Esophagus (tissue), 2 donors: ENCODE results near the gene PRKD1. TPM values are rescaled to one million over a fixed set of nuclear protein-coding genes. Genes with fewer than 3 reads are reported as not detected.
"Not testable (repeated sequence)": the region's sequence is repeated elsewhere in the genome, so short reads cannot be mapped to it uniquely, and the experiment has no call there.

ENCODE experiments used
- H3K27ac ChIP-seq, 2 donors: one replicate each; pipeline ENCODE4 v1.5.1; 2013; ENCODE audit warnings: low read depth in 2 of 2, mild to moderate bottlenecking in 2 of 2, inconsistent platforms in 1 of 2, low read length in 1 of 2, moderate library complexity in 1 of 2
- H3K27me3 ChIP-seq, 2 donors: one replicate each; pipeline ENCODE4 v1.6.1; 2013; ENCODE audit warnings: low read length in 2 of 2, control low read depth in 1 of 2, mild to moderate bottlenecking in 1 of 2; ENCODE audit not compliant: insufficient read depth in 2 of 2, control insufficient read depth in 1 of 2
- H3K36me3 ChIP-seq, 2 donors: one replicate each; pipeline ENCODE4 v1.6.1; 2013; ENCODE audit warnings: low read length in 1 of 2; ENCODE audit not compliant: control insufficient read depth in 2 of 2, insufficient read depth in 2 of 2
- H3K4me1 ChIP-seq, 2 donors: one replicate each; pipeline ENCODE4 v1.6.1; 2013; ENCODE audit warnings: low read length in 1 of 2; ENCODE audit not compliant: control insufficient read depth in 2 of 2, insufficient read depth in 2 of 2
- H3K4me3 ChIP-seq, 2 donors: one replicate each; pipeline ENCODE4 v1.5.1; 2013; ENCODE audit warnings: low read length in 2 of 2, mild to moderate bottlenecking in 2 of 2, low read depth in 1 of 2, moderate library complexity in 1 of 2
- H3K9me3 ChIP-seq, 2 donors: one replicate each; pipeline ENCODE4 v1.6.1; 2013; ENCODE audit warnings: mild to moderate bottlenecking in 2 of 2, low read depth in 1 of 2, low read length in 1 of 2, moderate library complexity in 1 of 2; ENCODE audit not compliant: control insufficient read depth in 2 of 2, insufficient read depth in 1 of 2
- WGBS, 2 donors: extraction: QIAGEN DNeasy Blood & Tissue Kit; methylation state at CpG; one replicate each; pipeline ENCODE4 v1.1.7; 2013; 5-methylcytosine and 5-hydroxymethylcytosine counted together
- polyA plus RNA-seq, 2 donors: library from polyadenylated mRNA; stranded (reverse); fragments of 200-250 nt; gene quantifications; one replicate each; pipeline ENCODE4 v1.2.3, GENCODE V29; 2013
- donor health status: healthy with polysubstance abuse.
- donor health status: Bipolar disorder and iron deficiency.

Gene PRKD1
- polyA plus RNA-seq, 2 donors = 1.1 to 1.4 TPM

DNA sequence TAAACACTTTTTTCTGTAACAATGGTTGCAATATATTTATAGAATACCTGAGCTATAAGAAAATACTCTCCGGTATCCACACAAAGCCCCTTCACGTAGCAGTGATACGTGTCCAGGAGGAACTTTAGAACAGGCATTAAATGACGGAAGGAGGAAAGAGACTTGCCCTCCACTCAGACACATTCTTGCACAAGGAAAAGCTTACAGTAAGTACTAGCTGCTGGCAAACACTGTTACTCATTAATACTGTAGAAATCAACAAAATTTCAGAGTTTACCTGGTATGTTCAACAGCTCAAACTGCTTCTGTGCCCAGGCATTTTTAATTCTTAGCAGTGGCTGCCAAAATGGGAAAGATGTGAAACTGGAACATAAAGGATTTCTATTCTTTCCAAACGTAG, 41.7 kb downstream of the PRKD1 start:
- H3K36me3 ChIP-seq = no peaks in the 10 kb centered on the region
- H3K4me1 ChIP-seq = no peaks in the 10 kb centered on the region
- 83% methylated on average over 5 of the region's 5 CpGs for WGBS, 2 donors
- H3K27me3 ChIP-seq = no peaks in the 10 kb centered on the region
- no peak overlapping the region for H3K4me3 ChIP-seq
- H3K27ac ChIP-seq = no peak overlapping the region
- no peaks in the 10 kb centered on the region for H3K9me3 ChIP-seq

DNA sequence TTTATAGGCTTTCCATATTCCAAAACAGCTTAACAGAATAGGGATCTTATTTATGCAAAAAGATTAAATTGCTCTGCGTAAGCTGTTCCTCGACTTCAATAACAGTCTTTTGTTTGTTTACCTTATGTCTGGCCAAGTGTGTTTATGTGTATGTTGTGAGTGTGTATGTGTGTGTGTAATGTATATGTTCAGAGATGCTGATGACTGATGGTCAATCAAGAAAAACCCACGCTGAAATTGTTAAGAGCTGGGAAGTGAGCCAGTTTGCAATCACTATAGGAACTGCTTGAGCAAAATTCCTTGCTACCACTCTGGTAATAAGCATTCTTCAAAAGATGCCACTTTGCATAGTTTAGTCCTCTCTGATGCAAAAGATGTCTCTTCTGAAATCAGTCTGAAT, 59.6 kb downstream of the PRKD1 start:
- no peak overlapping the region for H3K27ac ChIP-seq
- 58 to 61% methylated on average over 3 of the region's 3 CpGs for WGBS, 2 donors
- no peaks in the 10 kb centered on the region for H3K4me1 ChIP-seq
- H3K9me3 ChIP-seq = no peaks in the 10 kb centered on the region
- H3K27me3 ChIP-seq = no peaks in the 10 kb centered on the region
- no peaks in the 10 kb centered on the region for H3K36me3 ChIP-seq
- no peak overlapping the region for H3K4me3 ChIP-seq

DNA sequence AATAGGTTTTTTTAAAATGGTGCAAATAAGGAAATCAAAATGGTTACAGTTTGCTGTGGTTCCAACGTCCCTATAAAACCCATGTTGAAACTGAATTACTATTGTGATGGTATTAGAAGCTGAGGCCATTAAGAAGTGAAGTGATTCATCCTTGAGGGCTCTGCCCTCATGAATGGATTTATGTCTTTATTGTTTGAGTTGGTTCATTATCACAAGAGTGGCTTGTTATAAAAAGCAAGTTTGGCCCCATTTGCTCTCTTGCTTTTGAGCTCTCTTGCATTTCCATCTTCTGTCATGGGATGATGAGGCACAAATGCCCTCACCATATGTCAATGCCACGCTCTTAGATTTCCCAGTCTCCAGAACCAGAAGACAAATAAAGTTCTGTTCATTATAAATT, 62.3 kb downstream of the PRKD1 start:
- Histone ChIP-seq H3K9me3 (no peaks in the 10 kb centered on the region), H3K36me3 (no peaks in the 10 kb centered on the region), H3K4me1 (no peaks in the 10 kb centered on the region), H3K27ac (no peak overlapping the region), H3K27me3 (no peaks in the 10 kb centered on the region), H3K4me3 (no peak overlapping the region)
- WGBS, 2 donors = 71 to 72% methylated on average over 2 of the region's 2 CpGs

DNA sequence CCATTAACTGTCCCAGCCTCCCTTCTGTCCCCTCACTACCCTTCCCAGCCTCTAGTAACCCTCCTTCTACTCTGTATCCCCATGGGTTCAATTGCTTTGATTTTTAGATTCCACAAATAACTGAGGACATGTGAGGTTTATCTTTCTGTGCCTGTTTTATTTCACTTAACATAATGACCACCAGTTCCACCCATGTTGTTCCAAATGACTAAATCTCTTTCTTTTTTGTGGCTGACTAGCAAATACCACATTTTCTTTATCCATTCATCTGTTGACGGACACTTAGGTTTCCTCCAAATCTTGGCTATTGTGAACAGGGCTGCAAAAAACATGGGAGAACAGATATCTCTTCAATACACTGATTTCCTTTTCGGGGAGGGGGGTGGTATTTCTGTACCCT, 65.7 kb downstream of the PRKD1 start:
- no peaks in the 10 kb centered on the region for H3K36me3 ChIP-seq
- no peak overlapping the region for H3K4me3 ChIP-seq
- no peak overlapping the region for H3K27ac ChIP-seq
- H3K4me1 ChIP-seq = no peaks in the 10 kb centered on the region
- WGBS, 2 donors = 81 to 83% methylated on average over 2 of the region's 2 CpGs
- no peaks in the 10 kb centered on the region for H3K27me3 ChIP-seq
- H3K9me3 ChIP-seq = no peaks in the 10 kb centered on the region

DNA sequence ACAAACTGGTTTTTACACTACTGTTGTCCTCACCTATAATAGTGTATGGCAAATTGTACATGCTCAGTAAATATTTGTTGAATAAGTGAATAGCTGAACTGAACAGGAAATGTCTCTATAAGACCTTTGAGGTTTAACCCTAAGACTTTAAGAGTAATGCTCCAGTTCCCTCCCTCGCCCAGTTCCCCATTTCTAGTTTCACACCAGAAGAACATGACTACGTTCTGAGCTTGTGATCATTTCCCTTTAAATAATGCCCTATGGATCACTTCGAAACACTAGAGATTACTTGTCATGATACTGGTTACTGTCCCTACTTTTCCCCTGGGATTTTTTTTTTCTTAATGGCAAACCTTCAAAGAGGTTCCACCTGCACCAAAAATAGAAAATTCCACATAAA, 69.3 kb downstream of the PRKD1 start:
- no peaks in the 10 kb centered on the region for H3K27me3 ChIP-seq
- 77 to 83% methylated on average over 3 of the region's 3 CpGs for WGBS, 2 donors
- no peak overlapping the region for H3K4me3 ChIP-seq
- H3K36me3 ChIP-seq = no peaks in the 10 kb centered on the region
- no peaks in the 10 kb centered on the region for H3K4me1 ChIP-seq
- H3K9me3 ChIP-seq = no peaks in the 10 kb centered on the region
- no peak overlapping the region for H3K27ac ChIP-seq

DNA sequence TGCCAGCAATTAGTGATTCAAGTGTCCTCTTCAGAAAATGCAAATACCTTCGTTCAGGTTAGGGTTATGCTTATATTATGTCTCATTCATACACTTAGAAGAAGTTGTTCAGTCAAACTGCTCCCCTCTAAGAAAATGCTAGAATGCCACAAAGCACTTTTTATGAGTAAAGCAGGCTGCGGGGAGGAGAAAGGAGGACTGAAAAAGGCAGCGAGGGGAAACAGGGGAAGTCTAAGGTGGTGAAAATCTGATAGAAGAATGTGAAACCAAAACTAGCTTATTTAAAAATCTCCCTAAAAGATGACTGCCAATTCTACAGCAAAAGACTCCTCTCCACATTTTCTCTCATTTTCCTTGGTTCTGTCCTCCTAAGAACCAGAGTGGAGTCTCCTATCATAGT, 70.1 kb downstream of the PRKD1 start:
- Histone ChIP-seq H3K27ac (no peak overlapping the region), H3K27me3 (no peaks in the 10 kb centered on the region), H3K4me3 (no peak overlapping the region), H3K36me3 (no peaks in the 10 kb centered on the region), H3K4me1 (no peaks in the 10 kb centered on the region), H3K9me3 (no peaks in the 10 kb centered on the region)
- 68 to 77% methylated on average over 3 of the region's 3 CpGs for WGBS, 2 donors

DNA sequence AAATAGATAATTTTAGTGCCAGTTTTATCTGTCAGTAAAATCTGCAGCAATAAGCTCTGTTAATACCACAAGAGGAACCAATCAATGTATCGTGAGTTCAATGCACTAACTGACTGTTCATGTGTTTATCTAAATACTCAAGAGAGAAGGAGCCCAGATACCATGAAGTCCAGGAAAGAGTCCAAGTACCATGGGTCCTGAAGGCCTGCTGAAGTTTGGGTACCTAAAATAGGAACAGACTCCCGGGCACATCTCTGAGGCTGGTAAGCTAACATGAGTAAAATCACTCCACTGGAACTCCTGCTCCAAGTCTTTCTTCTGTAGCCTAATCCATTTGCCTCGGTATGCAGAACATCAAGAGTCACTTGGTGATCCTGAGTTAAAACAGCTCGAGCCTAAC, 71.1 kb downstream of the PRKD1 start:
- H3K4me1 ChIP-seq = no peaks in the 10 kb centered on the region
- 81 to 91% methylated on average over 4 of the region's 4 CpGs for WGBS, 2 donors
- no peaks in the 10 kb centered on the region for H3K27me3 ChIP-seq
- no peak overlapping the region for H3K27ac ChIP-seq
- H3K4me3 ChIP-seq = no peak overlapping the region
- no peaks in the 10 kb centered on the region for H3K36me3 ChIP-seq
- H3K9me3 ChIP-seq = no peaks in the 10 kb centered on the region

DNA sequence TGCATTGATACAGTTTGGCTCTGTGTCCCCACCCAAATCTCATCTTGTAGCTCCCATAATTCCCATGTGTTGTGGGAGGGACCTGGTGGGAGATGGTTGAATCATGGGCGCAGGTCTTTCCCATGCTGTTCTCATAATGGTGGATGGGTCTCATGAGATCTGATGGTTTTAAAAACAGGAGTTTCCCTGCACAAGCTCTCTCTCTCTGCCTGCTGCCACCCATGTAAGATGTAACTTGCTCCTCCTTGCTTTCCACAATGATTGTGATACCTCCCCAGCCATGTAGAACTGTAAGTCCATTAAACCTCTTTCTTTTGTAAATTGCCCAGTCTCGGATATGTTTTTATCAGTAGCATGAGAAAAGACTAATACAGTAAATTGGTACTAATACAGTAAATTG, 74.0 kb downstream of the PRKD1 start:
- not testable (repeated sequence) for H3K4me3 ChIP-seq, H3K27ac ChIP-seq, H3K36me3 ChIP-seq, H3K27me3 ChIP-seq, H3K4me1 ChIP-seq, H3K9me3 ChIP-seq
- WGBS, 2 donors = 94 to 95% methylated on average over 2 of the region's 2 CpGs

DNA sequence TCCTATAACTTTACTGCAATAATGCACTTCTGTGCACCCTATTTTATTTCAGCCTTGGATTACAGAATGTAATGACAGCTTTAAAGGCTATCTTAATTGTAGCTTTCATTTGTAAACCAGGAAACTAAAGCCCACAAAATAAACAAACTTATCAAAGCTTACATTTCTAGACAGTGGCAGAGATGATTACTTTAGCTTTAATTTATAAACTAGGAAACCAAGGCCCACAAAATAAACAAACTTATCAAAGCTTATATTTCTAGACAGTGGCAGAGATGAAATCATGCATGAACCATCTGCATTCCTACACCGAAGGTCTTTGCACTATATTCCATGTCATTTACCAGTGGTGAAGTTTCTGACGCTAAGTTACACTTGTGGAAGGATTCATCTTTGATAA, 74.4 kb downstream of the PRKD1 start:
- Histone ChIP-seq H3K4me1 (no peaks in the 10 kb centered on the region), H3K36me3 (no peaks in the 10 kb centered on the region), H3K9me3 (no peaks in the 10 kb centered on the region), H3K27me3 (no peaks in the 10 kb centered on the region), H3K27ac (no peak overlapping the region), H3K4me3 (no peak overlapping the region)
- WGBS, 2 donors = 66 to 67% methylated on average over 2 of the region's 2 CpGs

DNA sequence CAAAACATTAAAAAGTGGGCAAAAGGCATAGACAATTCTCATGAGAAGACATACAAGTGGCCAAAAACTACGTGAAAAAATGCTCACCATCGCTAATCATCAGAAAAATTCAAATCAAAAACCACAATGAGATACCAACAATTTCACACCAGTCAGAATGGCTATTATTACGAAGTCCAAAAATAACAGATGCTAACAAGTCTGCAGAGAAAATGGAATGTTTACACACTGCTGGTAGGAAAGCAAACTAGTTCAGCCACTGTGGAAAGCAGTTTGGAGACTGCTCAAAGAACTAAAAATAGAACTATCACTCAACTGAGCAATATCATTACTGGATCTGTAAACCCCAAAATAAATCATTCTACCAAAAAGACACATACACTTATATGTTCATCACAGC, 76.2 kb downstream of the PRKD1 start:
- Histone ChIP-seq H3K27me3 (no peaks in the 10 kb centered on the region), H3K4me1 (peaks cover 0 to under 1% of the 10 kb centered on the region in 2 donors), H3K9me3 (no peaks in the 10 kb centered on the region), H3K4me3 (no peak overlapping the region), H3K27ac (no peak overlapping the region), H3K36me3 (no peaks in the 10 kb centered on the region)
- WGBS, 2 donors = 72 to 79% methylated on average over 3 of the region's 3 CpGs
